ENCODE results near the gene ACACA. TPM values are rescaled to one million over a fixed set of nuclear protein-coding genes. Genes with fewer than 3 reads are reported as not detected.

Gene ACACA
- total RNA-seq, 3 donors from 2014 or later (not counting 1 experiment from before 2014, with no cell fraction given): 22.9 to 23.9 (median 23.6) TPM

- H3K9me3 ChIP-seq (ENCODE audit: control insufficient read depth, insufficient read depth, low read length): no peaks in the 10 kb centered on the region
- peaks cover 2% of the 10 kb centered on the region for H3K36me3 ChIP-seq (ENCODE audit: control insufficient read depth, insufficient read depth, low read length)
- peaks cover 65% of the 10 kb centered on the region for H3K4me1 ChIP-seq (ENCODE audit: control insufficient read depth, insufficient read depth, low read length)
- Mint-ChIP-seq H3K27ac (peak overlapping the region; percentile 88 to 98), H3K4me1 (peaks cover 69 to 75% of the 10 kb centered on the region in 2 donors), H3K9me3 (no peaks in the 10 kb centered on the region), H3K4me3 (peak overlapping the region; percentile 47), H3K36me3 (no peaks in the 10 kb centered on the region), H3K27me3 (ENCODE audit: low read depth in 2 of 2) (no peaks in the 10 kb centered on the region)
- no peak for TF ChIP-seq CTCF (IDR thresholded peaks at IDR 0.05)
- H3K27me3 ChIP-seq (ENCODE audit: control insufficient read depth, insufficient read depth, low read length): no peaks in the 10 kb centered on the region
- 47% methylated on average over 2 of the region's 3 CpGs for WGBS (ENCODE audit: insufficient coverage)
- intact Hi-C loops (cut with micrococcal nuclease): no loop called here
- DNase-seq: peak in 1 of 2 donors; percentile 75
- peak in 2 of 3 donors; percentile 17 to 28 for ATAC-seq
- peak overlapping the region; percentile 99 for H3K27ac ChIP-seq (ENCODE audit: low read length)
- H3K4me3 ChIP-seq (ENCODE audit: low read length): no peak overlapping the region
Measured at GRCh38 chr17:37088459-37088858, 318.2 kb downstream of the ACACA start.

DNA sequence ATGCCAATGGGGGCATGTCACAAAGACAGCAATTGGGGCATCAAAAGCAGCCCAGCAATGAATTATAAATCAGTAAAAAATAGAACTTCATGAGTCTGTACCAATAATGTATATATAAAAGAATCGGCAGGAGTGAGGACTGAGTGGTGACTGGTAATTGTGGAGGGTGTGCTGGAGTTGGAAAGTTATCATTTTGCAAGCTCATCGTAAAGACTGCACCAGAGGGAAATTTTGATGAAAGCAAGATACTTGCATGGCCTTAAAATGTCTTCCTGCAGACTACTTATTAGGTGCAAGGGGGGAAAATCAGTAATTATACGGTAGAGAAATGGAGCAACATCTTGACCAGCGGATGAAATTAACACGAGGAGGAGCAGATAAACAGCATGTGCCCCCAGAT is 319.0 kb downstream of the ACACA start:
- TF ChIP-seq CTCF (IDR thresholded peaks at IDR 0.05): no peak
- 98% methylated on average over 5 of the region's 5 CpGs for WGBS (ENCODE audit: insufficient coverage)

GRCh38 chr17:37086948-37087347 is 319.7 kb downstream of the ACACA start:
- Histone ChIP-seq H3K4me3 (ENCODE audit: low read length) (no peak overlapping the region), H3K27me3 (ENCODE audit: control insufficient read depth, insufficient read depth, low read length) (no peaks in the 10 kb centered on the region), H3K27ac (ENCODE audit: low read length) (no peak overlapping the region), H3K9me3 (ENCODE audit: control insufficient read depth, insufficient read depth, low read length) (no peaks in the 10 kb centered on the region), H3K4me1 (ENCODE audit: control insufficient read depth, insufficient read depth, low read length) (peaks cover 63% of the 10 kb centered on the region), H3K36me3 (ENCODE audit: control insufficient read depth, insufficient read depth, low read length) (peaks cover 2% of the 10 kb centered on the region)
- ATAC-seq (no peak), DNase-seq (no peak)
- peak overlapping the region; percentile 88 to 98 for H3K27ac Mint-ChIP-seq
- intact Hi-C loops (cut with micrococcal nuclease): no loop called here
- H3K4me3 Mint-ChIP-seq: peak overlapping the region; percentile 58
- H3K9me3 Mint-ChIP-seq: no peaks in the 10 kb centered on the region
- peaks cover 78 to 87% of the 10 kb centered on the region in 2 donors for H3K4me1 Mint-ChIP-seq
- H3K36me3 Mint-ChIP-seq: no peaks in the 10 kb centered on the region
- no peaks in the 10 kb centered on the region for H3K27me3 Mint-ChIP-seq (ENCODE audit: low read depth in 2 of 2)
- no peak for TF ChIP-seq CTCF (IDR thresholded peaks at IDR 0.05)
- 98% methylated on average over 3 of the region's 3 CpGs for WGBS (ENCODE audit: insufficient coverage)

More for the DNA sequence above, 319.0 kb downstream of the ACACA start:
- Histone ChIP-seq H3K9me3 (ENCODE audit: control insufficient read depth, insufficient read depth, low read length) (no peaks in the 10 kb centered on the region), H3K4me1 (ENCODE audit: control insufficient read depth, insufficient read depth, low read length) (peaks cover 65% of the 10 kb centered on the region), H3K36me3 (ENCODE audit: control insufficient read depth, insufficient read depth, low read length) (peaks cover 2% of the 10 kb centered on the region), H3K27me3 (ENCODE audit: control insufficient read depth, insufficient read depth, low read length) (no peaks in the 10 kb centered on the region), H3K27ac (ENCODE audit: low read length) (no peak overlapping the region), H3K4me3 (ENCODE audit: low read length) (no peak overlapping the region)
- H3K27ac Mint-ChIP-seq: peak overlapping the region; percentile 88 to 98
- H3K9me3 Mint-ChIP-seq: no peaks in the 10 kb centered on the region
- no peaks in the 10 kb centered on the region for H3K36me3 Mint-ChIP-seq
- peaks cover 74 to 82% of the 10 kb centered on the region in 2 donors for H3K4me1 Mint-ChIP-seq
- DNase-seq: no peak
- intact Hi-C loops (cut with micrococcal nuclease): no loop called here
- no peak for ATAC-seq
- peak overlapping the region; percentile 58 for H3K4me3 Mint-ChIP-seq
- no peaks in the 10 kb centered on the region for H3K27me3 Mint-ChIP-seq (ENCODE audit: low read depth in 2 of 2)

DNA sequence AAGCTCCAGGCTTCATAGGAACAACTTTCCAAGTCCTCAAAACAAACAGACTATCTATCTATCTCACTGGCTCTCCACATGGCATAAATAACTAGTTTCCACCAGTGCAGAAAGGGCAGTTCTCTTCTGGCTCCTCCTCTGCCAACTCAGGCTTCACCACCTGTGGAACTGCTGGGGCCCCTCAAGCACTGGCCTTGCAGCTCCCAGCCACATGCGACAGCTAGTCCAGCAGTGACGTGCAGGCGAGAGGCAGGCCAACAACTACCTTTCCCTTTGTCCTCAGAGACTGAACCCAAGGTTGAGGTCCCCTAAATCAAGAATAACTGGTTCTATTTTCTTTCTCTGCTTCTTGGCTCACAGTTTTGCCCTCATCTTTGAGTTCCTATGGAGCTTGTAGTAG is 320.3 kb downstream of the ACACA start:
- no peaks in the 10 kb centered on the region for H3K27me3 Mint-ChIP-seq (ENCODE audit: low read depth in 2 of 2)
- Histone ChIP-seq H3K9me3 (ENCODE audit: control insufficient read depth, insufficient read depth, low read length) (no peaks in the 10 kb centered on the region), H3K27ac (ENCODE audit: low read length) (peak overlapping the region; percentile 32), H3K36me3 (ENCODE audit: control insufficient read depth, insufficient read depth, low read length) (peaks cover 2% of the 10 kb centered on the region), H3K4me3 (ENCODE audit: low read length) (no peak overlapping the region), H3K27me3 (ENCODE audit: control insufficient read depth, insufficient read depth, low read length) (no peaks in the 10 kb centered on the region), H3K4me1 (ENCODE audit: control insufficient read depth, insufficient read depth, low read length) (peaks cover 63% of the 10 kb centered on the region)
- 80% methylated on average over 3 of the region's 3 CpGs for WGBS (ENCODE audit: insufficient coverage)
- TF ChIP-seq CTCF (IDR thresholded peaks at IDR 0.05): no peak
- H3K4me1 Mint-ChIP-seq: peaks cover 84 to 90% of the 10 kb centered on the region in 2 donors
- no peak for DNase-seq
- H3K4me3 Mint-ChIP-seq: no peak overlapping the region
- no peak for ATAC-seq
- intact Hi-C loops (cut with micrococcal nuclease): no loop called here
- H3K27ac Mint-ChIP-seq: peak overlapping the region; percentile 88 to 98
- no peaks in the 10 kb centered on the region for H3K9me3 Mint-ChIP-seq
- H3K36me3 Mint-ChIP-seq: no peaks in the 10 kb centered on the region
